Activated T-cell treated with anti-CD3 and anti-CD28 coated beads for 4 hours (primary cell): ENCODE data around the gene CRTAC1.

Experiments used
- DNase-seq: peaks from one replicate; pipeline ENCODE4 v3.0.0-alpha.2; 2020

Gene CRTAC1

GRCh38 chr10:97827702-97828291, 202.6 kb downstream of the CRTAC1 start:
- no peak for DNase-seq

- DNase-seq, result no peak
Observed at GRCh38 chr10:97826892-97827291, 203.5 kb downstream of the CRTAC1 start.

- no peak for DNase-seq
Observed at GRCh38 chr10:97825020-97825760, 205.2 kb downstream of the CRTAC1 start.

- no peak for DNase-seq
Observed at GRCh38 chr10:97823734-97824133, 206.7 kb downstream of the CRTAC1 start.

- no peak for DNase-seq
Observed at GRCh38 chr10:97822261-97822687, 208.1 kb downstream of the CRTAC1 start.

- DNase-seq, result no peak
Observed at GRCh38 chr10:97821308-97822038, 208.9 kb downstream of the CRTAC1 start.

GRCh38 chr10:97820096-97820704, 210.2 kb downstream of the CRTAC1 start:
- no peak for DNase-seq

- DNase-seq, result no peak
Observed at GRCh38 chr10:97818572-97818971, 211.8 kb downstream of the CRTAC1 start.

GRCh38 chr10:97816609-97817008, 213.8 kb downstream of the CRTAC1 start:
- DNase-seq, result no peak
